Loucy (cell line): Measurements from ENCODE around the gene ACHE.

Experiments
- H2AFZ ChIP-seq: fragments of 200-600 bp; sonication (generic); 2 replicates; pipeline ENCODE4 v1.6.0; 2016; ENCODE audit warnings: antibody characterized with exemption, mild to moderate bottlenecking, low read length, moderate library complexity
- H3F3A ChIP-seq: fragments of 200-600 bp; 2 replicates; pipeline ENCODE4 v1.6.0; 2016; ENCODE audit warnings: antibody characterized with exemption, low read depth, mild to moderate bottlenecking
- H3K27me3 ChIP-seq: fragments of 200-600 bp; sonication (generic); 2 replicates; pipeline ENCODE4 v1.6.1; 2014; ENCODE audit warnings: low read length, mild to moderate bottlenecking; ENCODE audit not compliant: insufficient read depth, poor library complexity, severe bottlenecking
- H3K36me3 ChIP-seq: fragments of 200-600 bp; sonication (generic); 2 replicates; pipeline ENCODE4 v1.6.1; 2016; ENCODE audit warnings: low read length; ENCODE audit not compliant: insufficient read depth
- H3K4me1 ChIP-seq: fragments of 200-600 bp; sonication (generic); 2 replicates; pipeline ENCODE4 v1.5.1; 2014; ENCODE audit warnings: low read length, mild to moderate bottlenecking; ENCODE audit not compliant: insufficient read depth, poor library complexity, severe bottlenecking
- H3K4me2 ChIP-seq: fragments of 200-600 bp; sonication (generic); 2 replicates; pipeline ENCODE4 v1.6.0; 2014; ENCODE audit warnings: antibody characterized with exemption, low read length, low read depth, mild to moderate bottlenecking; ENCODE audit not compliant: poor library complexity, severe bottlenecking
- H3K4me3 ChIP-seq: fragments of 200-600 bp; sonication (generic); 2 replicates; pipeline ENCODE4 v1.5.1; 2014; ENCODE audit warnings: low read length, mild to moderate bottlenecking, mixed read lengths; ENCODE audit not compliant: poor library complexity, severe bottlenecking
- H3K79me2 ChIP-seq: fragments of 200-600 bp; sonication (generic); 2 replicates; pipeline ENCODE4 v1.6.1; 2014; ENCODE audit warnings: low read length; ENCODE audit not compliant: insufficient read depth
- H3K9ac ChIP-seq: fragments of 200-600 bp; sonication (generic); 2 replicates; pipeline ENCODE4 v1.6.0; 2014; ENCODE audit warnings: mild to moderate bottlenecking, low read depth, low read length, moderate library complexity; ENCODE audit not compliant: poor library complexity, severe bottlenecking
- H3K9me2 ChIP-seq: fragments of 200-600 bp; sonication (generic); replicated peaks from 2 replicates; pipeline ENCODE4 v1.6.1; 2016; ENCODE audit warnings: low read depth, low read length, mixed read lengths
- H3K9me3 ChIP-seq: fragments of 200-600 bp; sonication (generic); 2 replicates; pipeline ENCODE4 v1.6.1; 2014; ENCODE audit warnings: mild to moderate bottlenecking, antibody characterized with exemption, low read length, low read depth; ENCODE audit not compliant: insufficient read depth
- H4K20me1 ChIP-seq: fragments of 200-600 bp; sonication (generic); 2 replicates; pipeline ENCODE4 v1.6.0; 2014; ENCODE audit warnings: antibody characterized with exemption, low read length, mild to moderate bottlenecking; ENCODE audit not compliant: insufficient read depth, poor library complexity, severe bottlenecking
- CTCF ChIP-seq: fragments of 200-600 bp; sonication (generic); conservative IDR thresholded peaks from 2 replicates; pipeline ENCODE4 v1.5.1; 2014; ENCODE audit warnings: mild to moderate bottlenecking, antibody characterized with exemption, low read length
- EZH2phosphoT487 ChIP-seq: fragments of 200-600 bp; IDR thresholded peaks from 2 replicates; pipeline ENCODE4 v1.6.1; 2018; ENCODE audit warnings: antibody characterized with exemption, mild to moderate bottlenecking, moderate library complexity, borderline replicate concordance

ACHE gene

GRCh38 chr7:100865938-100866728 is 29.6 kb downstream of the ACHE start:
- no peaks in the 10 kb centered on the region for H3F3A ChIP-seq
- TF ChIP-seq EZH2phosphoT487, result no peak
- TF ChIP-seq CTCF, result no peak
- no peaks in the 10 kb centered on the region for H3K36me3 ChIP-seq
- H3K4me3 ChIP-seq, result peak overlapping the region; percentile 79
- no peaks in the 10 kb centered on the region for H3K9me2 ChIP-seq
- H3K79me2 ChIP-seq, result peaks cover 29% of the 10 kb centered on the region
- H3K4me2 ChIP-seq, result peak overlapping the region; percentile 87
- no peak overlapping the region for H2AFZ ChIP-seq
- no peaks in the 10 kb centered on the region for H3K27me3 ChIP-seq
- H3K9me3 ChIP-seq, result no peaks in the 10 kb centered on the region
- H3K4me1 ChIP-seq, result peaks cover 12% of the 10 kb centered on the region
- H4K20me1 ChIP-seq, result no peaks in the 10 kb centered on the region
- peak overlapping the region; percentile 97 for H3K9ac ChIP-seq

- no peaks in the 10 kb centered on the region for H3K9me2 ChIP-seq
- peaks cover 29% of the 10 kb centered on the region for H3K79me2 ChIP-seq
- H2AFZ ChIP-seq, result no peak overlapping the region
- TF ChIP-seq CTCF (no peak), EZH2phosphoT487 (no peak)
- H3K9ac ChIP-seq, result no peak overlapping the region
- H3K4me1 ChIP-seq, result peaks cover 12% of the 10 kb centered on the region
- H3K36me3 ChIP-seq, result no peaks in the 10 kb centered on the region
- no peaks in the 10 kb centered on the region for H4K20me1 ChIP-seq
- H3K4me3 ChIP-seq, result no peak overlapping the region
- H3K4me2 ChIP-seq, result no peak overlapping the region
- no peaks in the 10 kb centered on the region for H3K9me3 ChIP-seq
- no peaks in the 10 kb centered on the region for H3K27me3 ChIP-seq
- H3F3A ChIP-seq, result no peaks in the 10 kb centered on the region
Measured at GRCh38 chr7:100865372-100865911, 30.2 kb downstream of the ACHE start.

- Histone ChIP-seq H2AFZ (no peak overlapping the region), H3K27me3 (no peaks in the 10 kb centered on the region), H4K20me1 (no peaks in the 10 kb centered on the region), H3K79me2 (peaks cover 29% of the 10 kb centered on the region), H3K4me2 (no peak overlapping the region), H3K36me3 (no peaks in the 10 kb centered on the region), H3K4me3 (no peak overlapping the region), H3F3A (no peaks in the 10 kb centered on the region), H3K9me3 (no peaks in the 10 kb centered on the region), H3K9ac (no peak overlapping the region), H3K4me1 (peaks cover 12% of the 10 kb centered on the region), H3K9me2 (no peaks in the 10 kb centered on the region)
- TF ChIP-seq CTCF (no peak), EZH2phosphoT487 (no peak)
Measured at GRCh38 chr7:100864263-100864845, 31.3 kb downstream of the ACHE start.
